H7 (cell line): ENCODE data around the gene MLXIPL. TPM values are rescaled to one million over a fixed set of nuclear protein-coding genes. Genes with fewer than 3 reads are reported as not detected.

Experiments used
- total RNA-seq: library from RNA; depleted of rRNA; stranded (reverse); fragments of >200 nt; shearing (Covaris generic); gene quantifications from 2 replicates; pipeline ENCODE4 v1.2.3, GENCODE V29; 2014; rRNA removed

Gene MLXIPL
- total RNA-seq, 1 experiment from 2014 or later: 0.73 TPM

Other genes starting within 250 kb of the MLXIPL start
- 4.1 and 6.1 TPM in 2 replicates for gene FZD9, start 190.7 kb downstream of the MLXIPL start, total RNA-seq
- gene BAZ1B, start 102.2 kb downstream of the MLXIPL start, total RNA-seq: 44.6 and 57.9 TPM in 2 replicates
- gene BCL7B, start 66.8 kb downstream of the MLXIPL start, total RNA-seq: 18.7 and 23.3 TPM in 2 replicates
- 34.5 and 52.3 TPM in 2 replicates for gene TBL2, start 45.9 kb downstream of the MLXIPL start, total RNA-seq
- 6.0 and 6.4 TPM in 2 replicates for gene VPS37D, start 43.3 kb upstream of the MLXIPL start, total RNA-seq
- gene DNAJC30, start 58.9 kb upstream of the MLXIPL start, total RNA-seq: 2.4 and 2.7 TPM in 2 replicates
- gene BUD23, start 59.1 kb upstream of the MLXIPL start, total RNA-seq: 39.3 and 48.0 TPM in 2 replicates
- 16.8 and 19.4 TPM in 2 replicates for gene STX1A, start 95.1 kb upstream of the MLXIPL start, total RNA-seq
- 21.2 and 25.7 TPM in 2 replicates for gene ABHD11, start 114.3 kb upstream of the MLXIPL start, total RNA-seq
- gene CLDN3, start 145.7 kb upstream of the MLXIPL start, total RNA-seq: 3.3 and 5.9 TPM in 2 replicates
- 2.0 and 2.1 TPM in 2 replicates for gene CLDN4, start 206.5 kb upstream of the MLXIPL start, total RNA-seq
- 1.9 and 7.4 TPM in 2 replicates for gene METTL27, start 218.0 kb upstream of the MLXIPL start, total RNA-seq
- not detected in 2 replicates for gene TMEM270, start 236.6 kb upstream of the MLXIPL start, total RNA-seq